AG10803 (cell line): ENCODE data around the gene LAPTM5.

Experiments
- DNase-seq: peaks from one replicate; pipeline ENCODE4 v3.0.0; 2010; ENCODE audit warnings: low read depth
- H3K4me3 ChIP-seq: 2 replicates; pipeline ENCODE4 v1.5.1; 2011; ENCODE audit warnings: mild to moderate bottlenecking, low read length, control low read depth
- CTCF ChIP-seq: conservative IDR thresholded peaks from 2 replicates; pipeline ENCODE4 v1.5.1; 2011; ENCODE audit warnings: mild to moderate bottlenecking, low read length, control low read depth, inconsistent platforms

LAPTM5 gene

GRCh38 chr1:30738715-30739559, 18.6 kb downstream of the LAPTM5 start:
- no peak overlapping the region for H3K4me3 ChIP-seq
- no peak for TF ChIP-seq CTCF
- no peak for DNase-seq

GRCh38 chr1:30738040-30738714, 19.4 kb downstream of the LAPTM5 start:
- no peak for TF ChIP-seq CTCF
- H3K4me3 ChIP-seq = no peak overlapping the region
- no peak for DNase-seq

- H3K4me3 ChIP-seq = no peak overlapping the region
- no peak for TF ChIP-seq CTCF
- DNase-seq = no peak
Observed at GRCh38 chr1:30737357-30738039, 20.1 kb downstream of the LAPTM5 start.

GRCh38 chr1:30735668-30736498, 21.7 kb downstream of the LAPTM5 start:
- peak; percentile 30 for DNase-seq
- no peak overlapping the region for H3K4me3 ChIP-seq
- TF ChIP-seq CTCF = no peak

- no peak for DNase-seq
- H3K4me3 ChIP-seq = no peak overlapping the region
- TF ChIP-seq CTCF = no peak
Observed at GRCh38 chr1:30735124-30735523, 22.4 kb downstream of the LAPTM5 start.

GRCh38 chr1:30734580-30734979, 23.0 kb downstream of the LAPTM5 start:
- DNase-seq = no peak
- no peak overlapping the region for H3K4me3 ChIP-seq
- no peak for TF ChIP-seq CTCF
